Astrocyte of the cerebellum (primary cell): ENCODE results near the gene BCKDK.

ENCODE experiments used
- DNase-seq: peaks from one replicate; pipeline ENCODE4 v3.0.0-alpha.2; 2011; ENCODE audit warnings: low read depth
- H3K4me3 ChIP-seq: 2 replicates; pipeline ENCODE4 v1.5.1; 2011; ENCODE audit warnings: mild to moderate bottlenecking, low read depth, low read length, moderate library complexity
- in situ Hi-C: cut with HindIII; loops from 2 replicates; pipeline ENCODE4 v1.10.0; 2017; ENCODE audit warnings: low sequenced_read_pairs
- TF ChIP-seq, protein P1 (sequence below): IDR thresholded peaks from 2 replicates; pipeline ENCODE4 v1.5.1; 2012; ENCODE audit warnings: low read length, low read depth, moderate library complexity, mild to moderate bottlenecking; ENCODE audit errors: missing control alignments

BCKDK gene

DNA sequence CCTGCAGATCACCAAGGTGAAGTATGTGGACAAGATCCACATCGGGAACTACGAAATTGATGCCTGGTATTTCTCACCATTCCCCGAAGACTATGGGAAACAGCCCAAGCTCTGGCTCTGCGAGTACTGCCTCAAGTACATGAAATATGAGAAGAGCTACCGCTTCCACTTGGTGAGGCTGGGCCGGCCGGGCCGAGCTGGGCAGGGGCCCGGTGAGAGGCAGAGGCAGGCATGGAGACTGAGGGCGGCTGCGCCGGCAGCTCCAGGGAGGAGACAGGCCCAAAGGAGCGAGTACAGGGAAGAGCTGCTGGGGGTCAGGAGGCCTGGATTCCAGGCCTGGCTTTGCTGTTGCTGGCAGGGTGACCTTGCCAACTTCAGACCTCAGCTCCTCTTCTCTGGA is 19.0 kb downstream of the BCKDK start:
- no peak overlapping the region for H3K4me3 ChIP-seq
- TF ChIP-seq, protein P1, sequence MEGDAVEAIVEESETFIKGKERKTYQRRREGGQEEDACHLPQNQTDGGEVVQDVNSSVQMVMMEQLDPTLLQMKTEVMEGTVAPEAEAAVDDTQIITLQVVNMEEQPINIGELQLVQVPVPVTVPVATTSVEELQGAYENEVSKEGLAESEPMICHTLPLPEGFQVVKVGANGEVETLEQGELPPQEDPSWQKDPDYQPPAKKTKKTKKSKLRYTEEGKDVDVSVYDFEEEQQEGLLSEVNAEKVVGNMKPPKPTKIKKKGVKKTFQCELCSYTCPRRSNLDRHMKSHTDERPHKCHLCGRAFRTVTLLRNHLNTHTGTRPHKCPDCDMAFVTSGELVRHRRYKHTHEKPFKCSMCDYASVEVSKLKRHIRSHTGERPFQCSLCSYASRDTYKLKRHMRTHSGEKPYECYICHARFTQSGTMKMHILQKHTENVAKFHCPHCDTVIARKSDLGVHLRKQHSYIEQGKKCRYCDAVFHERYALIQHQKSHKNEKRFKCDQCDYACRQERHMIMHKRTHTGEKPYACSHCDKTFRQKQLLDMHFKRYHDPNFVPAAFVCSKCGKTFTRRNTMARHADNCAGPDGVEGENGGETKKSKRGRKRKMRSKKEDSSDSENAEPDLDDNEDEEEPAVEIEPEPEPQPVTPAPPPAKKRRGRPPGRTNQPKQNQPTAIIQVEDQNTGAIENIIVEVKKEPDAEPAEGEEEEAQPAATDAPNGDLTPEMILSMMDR: no peak
- in situ Hi-C loops: no loop called here

GRCh38 chr16:31128711-31129567 is 20.8 kb downstream of the BCKDK start:
- TF ChIP-seq, protein P1: no peak
- DNase-seq: no peak
- H3K4me3 ChIP-seq: no peak overlapping the region
- in situ Hi-C loops: no loop called here

More for the DNA sequence above, 19.0 kb downstream of the BCKDK start:
- no peak for DNase-seq

DNA sequence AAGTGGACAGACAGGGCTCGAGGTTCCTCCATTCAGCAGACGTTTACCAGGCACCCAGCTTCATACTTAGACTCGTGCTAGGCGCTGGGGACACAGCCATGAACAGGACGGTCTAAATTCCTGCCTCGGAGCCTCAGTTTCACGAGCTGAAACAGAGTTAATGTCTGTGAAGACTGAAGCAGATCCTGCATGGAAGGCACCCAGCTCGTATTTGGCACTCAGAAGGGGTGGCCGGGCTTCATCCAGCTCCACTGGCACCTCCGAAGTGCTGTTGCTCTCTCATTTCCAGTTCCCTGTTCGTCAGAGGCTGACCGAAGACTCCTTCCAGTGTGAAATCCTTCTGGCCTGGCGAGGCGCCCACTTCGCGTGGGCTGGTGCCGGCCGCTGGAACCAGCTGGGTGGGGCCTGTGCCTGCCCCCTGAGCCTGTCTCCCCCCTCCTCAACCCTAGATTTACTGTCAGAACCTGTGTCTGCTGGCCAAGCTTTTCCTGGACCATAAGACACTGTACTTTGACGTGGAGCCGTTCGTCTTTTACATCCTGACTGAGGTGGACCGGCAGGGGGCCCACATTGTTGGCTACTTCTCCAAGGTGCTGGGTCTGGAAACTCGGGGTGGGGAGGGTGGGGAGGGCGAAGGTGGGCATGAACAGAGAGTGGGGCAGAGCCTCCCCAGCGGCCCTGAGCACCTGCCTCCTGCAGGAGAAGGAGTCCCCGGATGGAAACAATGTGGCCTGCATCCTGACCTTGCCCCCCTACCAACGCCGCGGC is 21.6 kb downstream of the BCKDK start:
- H3K4me3 ChIP-seq: no peak overlapping the region
- no peak for DNase-seq
- TF ChIP-seq, protein P1: no peak
- in situ Hi-C loops: no loop called here

DNA sequence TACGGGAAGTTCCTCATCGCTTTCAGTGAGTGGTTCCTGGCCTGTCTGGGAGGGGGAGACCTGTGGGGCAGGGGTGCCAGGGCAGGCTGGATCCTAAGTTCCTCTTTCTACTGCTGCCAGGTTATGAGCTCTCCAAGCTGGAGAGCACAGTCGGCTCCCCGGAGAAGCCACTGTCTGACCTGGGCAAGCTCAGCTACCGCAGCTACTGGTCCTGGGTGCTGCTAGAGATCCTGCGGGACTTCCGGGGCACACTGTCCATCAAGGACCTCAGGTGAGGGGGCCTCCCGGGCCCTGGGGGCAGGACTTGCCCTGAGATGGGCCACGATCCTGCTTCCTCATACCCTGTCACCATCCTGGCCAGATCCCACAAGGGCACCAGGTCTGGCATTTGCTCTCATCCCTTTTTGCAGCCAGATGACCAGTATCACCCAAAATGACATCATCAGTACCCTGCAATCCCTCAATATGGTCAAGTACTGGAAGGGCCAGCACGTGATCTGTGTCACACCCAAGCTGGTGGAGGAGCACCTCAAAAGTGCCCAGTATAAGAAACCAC is 22.2 kb downstream of the BCKDK start:
- TF ChIP-seq, protein P1: no peak
- in situ Hi-C loops: no loop called here
- DNase-seq: no peak
- H3K4me3 ChIP-seq: no peak overlapping the region

GRCh38 chr16:31130899-31131298 is 22.7 kb downstream of the BCKDK start:
- in situ Hi-C loops: no loop called here
- H3K4me3 ChIP-seq: no peak overlapping the region
- TF ChIP-seq, protein P1: no peak
- DNase-seq: no peak

- in situ Hi-C loops: no loop called here
- TF ChIP-seq, protein P1: no peak
- H3K4me3 ChIP-seq: no peak overlapping the region
- no peak for DNase-seq
These were observed 23.2 kb downstream of the BCKDK start for GRCh38 chr16:31131416-31131815.
